ENCODE data around the gene RNF126. TPM values are rescaled to one million over a fixed set of nuclear protein-coding genes. Genes with fewer than 3 reads are reported as not detected.
A peak's percentile ranks its signal among the peaks of the same experiment; 100 is the strongest.
"Not testable (repeated sequence)": the region's sequence is repeated elsewhere in the genome, so short reads cannot be mapped to it uniquely, and the experiment has no call there.

Gene RNF126
- total and polyA plus RNA-seq, 2 of the 4 experiments (the other 2 are of a cell fraction), result 7.0 to 27.4 TPM

- CTCF ChIA-PET, result interaction anchor here (0.6 kb wide), 1 partner anchor 28 kb away, joined by 5 read pairs; no protein-coding TSS in a partner anchor
Measured at GRCh38 chr19:628168-628567, 34.8 kb downstream of the RNF126 start.

GRCh38 chr19:626566-626965 is 36.4 kb downstream of the RNF126 start:
- H2BK5ac ChIP-seq (ENCODE audit: low read depth, low read length, poor library complexity, severe bottlenecking); H2BK20ac ChIP-seq (ENCODE audit: low read depth, low read length); H2AK9ac ChIP-seq (replicated peaks; ENCODE audit: low read depth, low read length, poor library complexity); H3K14ac ChIP-seq (replicated peaks; ENCODE audit: low read depth, low read length); ATAC-seq (ENCODE audit: low read depth); H4K91ac ChIP-seq (ENCODE audit: insufficient read depth, low read depth, low read length); H3K27ac ChIP-seq (ENCODE audit: insufficient read depth, low read length); H3K9me1 ChIP-seq (ENCODE audit: insufficient read depth, low read length); H2BK120ac ChIP-seq (ENCODE audit: low read depth, low read length); H3K27me3 ChIP-seq (ENCODE audit: control insufficient read depth, insufficient read depth, low read length); H3K4me3 ChIP-seq (ENCODE audit: insufficient read depth, low read depth, low read length); H4K5ac ChIP-seq (ENCODE audit: low read depth, low read length); in situ Hi-C loops (cut with MboI; ENCODE audit: low sequenced_read_pairs); H2AFZ ChIP-seq (replicated peaks; ENCODE audit: low read length, poor library complexity); H4K8ac ChIP-seq (ENCODE audit: low read depth in 2 of 2, low read length in 2 of 2); dilution Hi-C loops (cut with HindIII; ENCODE audit: low sequenced_read_pairs, unreplicated experiment); intact Hi-C loops (cut with micrococcal nuclease); H3K18ac ChIP-seq (ENCODE audit: low read depth, low read length); H2AK5ac ChIP-seq (ENCODE audit: low read depth, low read length); H3K9me3 ChIP-seq (ENCODE audit: control insufficient read depth, insufficient read depth, low read length); H3K23ac ChIP-seq (ENCODE audit: low read depth, low read length); H2BK15ac ChIP-seq (ENCODE audit: low read depth, low read length); H3K4me1 ChIP-seq (ENCODE audit: control insufficient read depth, insufficient read depth, low read length); BruUV-seq (replicated peaks); H3K56ac ChIP-seq (ENCODE audit: extremely low read depth, insufficient read depth, low read length); H4K20me1 ChIP-seq (ENCODE audit: insufficient read depth, low read length); DNase-seq; H3K9ac ChIP-seq (ENCODE audit: low read depth, low read length); H3K4me2 ChIP-seq (ENCODE audit: low read depth, low read length); H3K4ac ChIP-seq (ENCODE audit: low read depth, low read length): not testable (repeated sequence)
- POLR2A ChIA-PET (ENCODE audit: unreplicated experiment), result interaction anchor here (0.6 kb wide), 1 partner anchor 39 kb away, joined by 10 read pairs; no protein-coding TSS in a partner anchor
- 100% methylated on average over 2 of the region's 7 CpGs; no CpG with 5 or more reads in 1 of the 2 experiments for WGBS, 2 experiments (ENCODE audit: extremely low coverage in 2 of 2, insufficient read length in 1 of 2)
- CTCF ChIA-PET, result interaction anchor here (0.6 to 0.7 kb wide), 2 partner anchors 50 to 110 kb away, joined by 4 to 6 read pairs; no protein-coding TSS in a partner anchor
- peaks cover 30% of the 10 kb centered on the region; the same call in 1 of the 2 replicates for H3K36me3 ChIP-seq (ENCODE audit: control insufficient read depth, insufficient read depth, low read length)
- peaks cover 0 to 10% of the 10 kb centered on the region in 2 experiments; a peak in 2 of 4 replicates for H3K79me1 ChIP-seq (ENCODE audit: low read depth in 1 of 2, low read length in 2 of 2)

More at GRCh38 chr19:628168-628567, 34.8 kb downstream of the RNF126 start:
- H2AK5ac ChIP-seq (ENCODE audit: low read depth, low read length), result no peak overlapping the region
- TF ChIP-seq POLR2A (IDR thresholded peaks at IDR 0.05; ENCODE audit: low read depth, low read length) (no peak), CTCF (conservative IDR thresholded peaks at IDR 0.05; ENCODE audit: low read depth, low read length) (peak; percentile 31; the same call in 1 of the 2 replicates)
- peaks cover 5% of the 10 kb centered on the region for H3K4me1 ChIP-seq (ENCODE audit: control insufficient read depth, insufficient read depth, low read length)
- no peak overlapping the region for H3K14ac ChIP-seq (replicated peaks; ENCODE audit: low read depth, low read length)
- no peak overlapping the region for H3K4me3 ChIP-seq (ENCODE audit: insufficient read depth, low read depth, low read length)
- no peak overlapping the region for H4K91ac ChIP-seq (ENCODE audit: insufficient read depth, low read depth, low read length)
- H3K36me3 ChIP-seq (ENCODE audit: control insufficient read depth, insufficient read depth, low read length), result peaks cover 22% of the 10 kb centered on the region; the same call in 1 of the 2 replicates
- no peaks in the 10 kb centered on the region for H3K9me3 ChIP-seq (ENCODE audit: control insufficient read depth, insufficient read depth, low read length)
- H4K8ac ChIP-seq (ENCODE audit: low read depth in 2 of 2, low read length in 2 of 2), result no peak overlapping the region
- dilution Hi-C loops (cut with HindIII; ENCODE audit: low sequenced_read_pairs, unreplicated experiment) (no loop called here), intact Hi-C loops (cut with micrococcal nuclease) (no loop called here), in situ Hi-C loops (cut with MboI; ENCODE audit: low sequenced_read_pairs) (no loop called here)
- no peak overlapping the region for H3K18ac ChIP-seq (ENCODE audit: low read depth, low read length)
- H2BK120ac ChIP-seq (ENCODE audit: low read depth, low read length), result no peak overlapping the region
- no peak overlapping the region for H2AFZ ChIP-seq (replicated peaks; ENCODE audit: low read length, poor library complexity)
- POLR2A ChIA-PET (ENCODE audit: unreplicated experiment), result no interaction called here
- H3K9me1 ChIP-seq (ENCODE audit: insufficient read depth, low read length), result no peaks in the 10 kb centered on the region; the same call in 1 of the 2 replicates
- no peak overlapping the region for H3K27ac ChIP-seq (ENCODE audit: insufficient read depth, low read length)
- H3K9ac ChIP-seq (ENCODE audit: low read depth, low read length), result no peak overlapping the region
- peaks cover 7 to 23% of the 10 kb centered on the region in 2 experiments; a peak in 3 of 4 replicates for H3K79me1 ChIP-seq (ENCODE audit: low read depth in 1 of 2, low read length in 2 of 2)
- no TSS peak for BruUV-seq (replicated peaks)
- DNase-seq (no peak), ATAC-seq (ENCODE audit: low read depth) (no peak)
- H3K4ac ChIP-seq (ENCODE audit: low read depth, low read length), result no peak overlapping the region
- H2AK9ac ChIP-seq (replicated peaks; ENCODE audit: low read depth, low read length, poor library complexity), result peak overlapping the region; percentile 50
- no peak overlapping the region for H2BK15ac ChIP-seq (ENCODE audit: low read depth, low read length)
- no peaks in the 10 kb centered on the region for H3K27me3 ChIP-seq (ENCODE audit: control insufficient read depth, insufficient read depth, low read length)
- H2BK5ac ChIP-seq (ENCODE audit: low read depth, low read length, poor library complexity, severe bottlenecking), result no peak overlapping the region
- H4K5ac ChIP-seq (ENCODE audit: low read depth, low read length), result no peak overlapping the region
- H4K20me1 ChIP-seq (ENCODE audit: insufficient read depth, low read length), result peaks cover 7% of the 10 kb centered on the region
- H2BK20ac ChIP-seq (ENCODE audit: low read depth, low read length), result no peak overlapping the region
- no peak overlapping the region for H3K56ac ChIP-seq (ENCODE audit: extremely low read depth, insufficient read depth, low read length)
- H3K23ac ChIP-seq (ENCODE audit: low read depth, low read length), result no peak overlapping the region
- WGBS, 2 experiments (ENCODE audit: extremely low coverage in 2 of 2, insufficient read length in 1 of 2), result 94% methylated on average over 6 of the region's 19 CpGs; no CpG with 5 or more reads in 1 of the 2 experiments
- no peak overlapping the region for H3K4me2 ChIP-seq (ENCODE audit: low read depth, low read length)
